CD4-positive, alpha-beta T cell treated with Interleukin-1 beta for 1 hour (primary cell): ENCODE results near the gene HTD2.

Experiments
- DNase-seq, 2 donors: peaks; one replicate each; pipeline ENCODE4 v3.0.0-alpha.2; 2020 to 2022

The HTD2 gene

GRCh38 chr3:58359621-58360020 is 53.3 kb downstream of the HTD2 start:
- no peak for DNase-seq

GRCh38 chr3:58361866-58362265 is 55.5 kb downstream of the HTD2 start:
- no peak for DNase-seq

GRCh38 chr3:58366699-58367098 is 60.4 kb downstream of the HTD2 start:
- DNase-seq, result no peak

GRCh38 chr3:58369038-58369437 is 62.7 kb downstream of the HTD2 start:
- no peak for DNase-seq
